Panc1 (cell line): ENCODE measurements around the gene HDDC2. TPM values are rescaled to one million over a fixed set of nuclear protein-coding genes. Genes with fewer than 3 reads are reported as not detected.

Experiments used
- ATAC-seq: fragments of 200-7000 bp; cut with Tn5 transposase; 2 replicates; pipeline ENCODE4 v1.9.1; 2020; ENCODE audit warnings: mild to moderate bottlenecking, moderate library complexity
- BruUV-seq: library from RNA; stranded (reverse); fragments of 400-500 nt; replicated peaks from 2 replicates; lab custom pipeline; 2021; lab: Mats Ljungman, UMichigan
- CTCF ChIA-PET: fragments of 300-600 bp; sonication (Branson Sonifier 250); formaldehyde crosslinking; loops from one replicate; lab custom pipeline; 2022; ENCODE audit warnings: antibody characterized with exemption; lab: Charles Lee
- POLR2A ChIA-PET: fragments of 300-600 bp; sonication (Branson Sonifier 250); formaldehyde crosslinking; loops from one replicate; lab custom pipeline; 2022; ENCODE audit warnings: antibody characterized with exemption; lab: Charles Lee
- DNase-seq: peaks from one replicate; pipeline ENCODE4 v3.0.0-alpha.2; 2010; ENCODE audit warnings: low read depth, low spot score
- H3K27ac ChIP-seq: 2 replicates; pipeline ENCODE4 v1.5.1; 2011; ENCODE audit warnings: mild to moderate bottlenecking, low read length, inconsistent platforms
- H3K27me3 ChIP-seq: fragments of 200-500 bp; sonication (Bioruptor generic); 2 replicates; pipeline ENCODE4 v1.6.0; 2014; ENCODE audit warnings: low read length, inconsistent platforms; ENCODE audit not compliant: control insufficient read depth, insufficient read depth
- H3K36me3 ChIP-seq: fragments of 200-500 bp; sonication (Bioruptor generic); 2 replicates; pipeline ENCODE4 v1.5.1; 2014; ENCODE audit warnings: inconsistent platforms, mild to moderate bottlenecking, low read length, moderate library complexity; ENCODE audit not compliant: control insufficient read depth, insufficient read depth
- H3K4me1 ChIP-seq: 2 replicates; pipeline ENCODE4 v1.5.1; 2011; ENCODE audit warnings: inconsistent platforms, mild to moderate bottlenecking, low read length, moderate library complexity; ENCODE audit not compliant: control insufficient read depth, insufficient read depth
- H3K4me3 ChIP-seq, 2 experiments: 2 replicates each; pipeline ENCODE4 v1.5.1; 2011 to 2012; ENCODE audit warnings: low read depth in 2 of 2, low read length in 2 of 2, mild to moderate bottlenecking in 2 of 2, inconsistent platforms in 1 of 2, moderate library complexity in 1 of 2
- H3K9me3 ChIP-seq: fragments of 200-500 bp; sonication (Bioruptor generic); 2 replicates; pipeline ENCODE4 v1.5.1; 2014; ENCODE audit warnings: low read depth, mild to moderate bottlenecking, inconsistent platforms, low read length, moderate library complexity; ENCODE audit not compliant: control insufficient read depth, insufficient read depth
- CTCF ChIP-seq: fragments of 450-650 bp; IDR thresholded peaks from 2 replicates; pipeline ENCODE4 v1.5.1; 2017; ENCODE audit warnings: mild to moderate bottlenecking
- POLR2AphosphoS5 ChIP-seq: IDR thresholded peaks from 2 replicates; pipeline ENCODE4 v1.6.1; 2012; ENCODE audit warnings: mild to moderate bottlenecking, low read depth, low read length, moderate library complexity
- REST ChIP-seq, 2 experiments: IDR thresholded peaks; 2 replicates each; pipeline ENCODE4 v1.6.1; 2011 to 2012; ENCODE audit warnings: low read depth in 2 of 2, control low read depth in 1 of 2, low read length in 1 of 2, mild to moderate bottlenecking in 1 of 2, moderate library complexity in 1 of 2; ENCODE audit not compliant: insufficient read depth in 1 of 2
- SIN3A ChIP-seq: IDR thresholded peaks from 2 replicates; pipeline ENCODE4 v1.6.1; 2012; ENCODE audit warnings: low read depth, mild to moderate bottlenecking, low read length, moderate library complexity, borderline replicate concordance; ENCODE audit not compliant: insufficient read depth
- TCF7L2 ChIP-seq: IDR thresholded peaks from 2 replicates; pipeline ENCODE4 v1.6.1; 2011; ENCODE audit warnings: mild to moderate bottlenecking, low read depth, low read length, inconsistent platforms
- in situ Hi-C: cut with HindIII; loops from 2 replicates; pipeline ENCODE4 v1.10.0; 2016; ENCODE audit warnings: low sequenced_read_pairs, low pct_unique_long_range_greater_than_20kb
- intact Hi-C: fragments of 100-400 bp; cut with micrococcal nuclease; formaldehyde crosslinking; loops from one replicate; pipeline ENCODE4 v1.10.0; 2022; ENCODE audit not compliant: unreplicated experiment
- total RNA-seq: library from RNA; stranded (reverse); gene quantifications from one replicate; pipeline ENCODE4 v1.2.1, GENCODE V29; 2021; ENCODE audit not compliant: unreplicated experiment

Gene HDDC2
- total RNA-seq, 1 experiment from 2014 or later = 88.8 TPM

GRCh38 chr6:125254321-125254720, 47.4 kb downstream of the HDDC2 start:
- intact Hi-C loops = no loop called here
- Histone ChIP-seq H3K27me3 (peaks cover 7% of the 10 kb centered on the region; the same call in 1 of the 2 replicates), H3K4me1 (no peaks in the 10 kb centered on the region), H3K9me3 (no peaks in the 10 kb centered on the region), H3K27ac (no peak overlapping the region), H3K4me3 (no peak overlapping the region), H3K36me3 (no peaks in the 10 kb centered on the region)
- no TSS peak for BruUV-seq
- POLR2A ChIA-PET = no interaction called here
- in situ Hi-C loops = no loop called here
- CTCF ChIA-PET = no interaction called here
- no peak for DNase-seq
- no peak for TF ChIP-seq TCF7L2
- no peak for TF ChIP-seq CTCF
- no peak for TF ChIP-seq REST (IDR thresholded peaks at IDR 0.05; ENCODE audit: insufficient read depth in 1 of 2, low read depth in 2 of 2, low read length in 1 of 2)
- TF ChIP-seq POLR2AphosphoS5 = no peak
- no peak for TF ChIP-seq SIN3A
- no peak for ATAC-seq

DNA sequence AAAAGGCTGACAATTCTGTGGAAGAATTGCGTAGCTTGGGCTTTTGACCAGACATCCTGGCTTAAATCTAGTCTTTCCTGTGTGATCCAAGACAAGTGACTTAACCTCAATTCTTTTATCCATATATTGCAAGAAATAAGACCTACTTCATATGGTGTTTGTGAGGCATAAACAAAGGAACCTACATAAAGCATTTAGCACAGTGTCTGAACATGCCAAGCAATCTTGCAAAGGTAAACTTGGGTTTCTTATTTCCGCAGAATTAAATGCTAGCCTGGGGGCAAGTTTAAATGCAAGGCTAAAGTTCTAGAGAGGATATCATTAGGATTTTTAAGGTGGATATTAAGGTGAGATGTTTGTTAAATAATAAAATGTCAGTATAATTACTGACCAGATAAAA, 47.9 kb downstream of the HDDC2 start:
- POLR2A ChIA-PET = no interaction called here
- Histone ChIP-seq H3K9me3 (no peaks in the 10 kb centered on the region), H3K36me3 (no peaks in the 10 kb centered on the region), H3K4me1 (no peaks in the 10 kb centered on the region), H3K27ac (no peak overlapping the region), H3K27me3 (peaks cover 7% of the 10 kb centered on the region; the same call in 1 of the 2 replicates), H3K4me3 (no peak overlapping the region)
- intact Hi-C loops (no loop called here), in situ Hi-C loops (no loop called here)
- TF ChIP-seq TCF7L2 (no peak), REST (IDR thresholded peaks at IDR 0.05; ENCODE audit: insufficient read depth in 1 of 2, low read depth in 2 of 2, low read length in 1 of 2) (no peak), CTCF (no peak), POLR2AphosphoS5 (no peak), SIN3A (no peak)
- CTCF ChIA-PET = no interaction called here
- ATAC-seq = no peak
- no peak for DNase-seq
- BruUV-seq = no TSS peak
